HG02610 (cell line): Measurements from ENCODE around the gene LRRC8A.
"Not testable (repeated sequence)": the region's sequence is repeated elsewhere in the genome, so short reads cannot be mapped to it uniquely, and the experiment has no call there.

ENCODE experiments used
- ATAC-seq: cut with Tn5 transposase; IDR thresholded peaks from one replicate; pipeline ENCODE4 v1.9.1; 2021; ENCODE audit warnings: mild to moderate bottlenecking, moderate library complexity; ENCODE audit not compliant: unreplicated experiment

Gene LRRC8A

DNA sequence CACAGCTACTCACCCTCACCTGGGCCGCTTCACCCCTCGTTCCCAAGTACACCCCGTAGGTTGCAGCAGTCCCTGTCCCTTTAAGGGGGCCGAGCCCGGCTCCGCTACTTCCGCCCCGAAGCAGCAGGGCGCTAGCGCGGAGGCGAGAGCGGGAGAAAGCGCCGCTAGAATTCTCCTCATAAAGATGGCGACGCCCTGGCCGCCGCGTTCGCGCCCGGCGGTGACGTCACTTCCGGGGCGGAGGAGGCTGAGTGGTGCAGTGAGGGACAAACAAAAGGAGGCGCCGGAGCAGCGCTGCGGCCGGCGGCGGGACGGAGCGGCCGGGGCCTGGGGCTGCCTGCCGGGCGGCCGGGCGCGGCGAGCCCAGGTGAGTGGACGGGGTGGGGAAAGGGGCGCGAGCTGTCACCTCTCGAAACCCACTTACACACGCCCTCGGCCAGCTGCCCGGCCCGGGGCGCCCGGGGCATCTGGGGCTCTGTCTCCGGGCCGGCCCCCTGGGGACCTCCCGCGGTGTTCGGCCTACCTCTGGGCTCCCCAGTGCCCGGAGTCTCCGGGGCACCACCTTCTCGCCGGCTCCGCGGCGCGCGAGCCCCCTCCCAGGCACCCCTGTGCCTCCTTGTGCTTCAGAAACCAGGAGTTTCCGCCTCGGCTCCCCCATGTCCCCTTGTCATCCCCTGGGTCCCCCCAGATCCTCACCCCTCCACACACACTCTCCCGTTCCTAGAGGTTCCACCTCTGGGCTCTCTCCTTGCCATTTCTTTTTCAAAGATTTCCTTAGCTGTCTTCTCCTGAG is at the start of gene LRRC8A, which contains the start of gene KYAT1:
LRRC8A (plus strand) TSS at position 250 of the 793 bp plus-strand sequence. CDS start 25,032 bp downstream, outside the sequence.
KYAT1 (minus strand) TSS at position 67 of the 793 bp plus-strand sequence. CDS start 36,545 bp downstream, outside the sequence.
- ATAC-seq: peak; percentile 86

DNA sequence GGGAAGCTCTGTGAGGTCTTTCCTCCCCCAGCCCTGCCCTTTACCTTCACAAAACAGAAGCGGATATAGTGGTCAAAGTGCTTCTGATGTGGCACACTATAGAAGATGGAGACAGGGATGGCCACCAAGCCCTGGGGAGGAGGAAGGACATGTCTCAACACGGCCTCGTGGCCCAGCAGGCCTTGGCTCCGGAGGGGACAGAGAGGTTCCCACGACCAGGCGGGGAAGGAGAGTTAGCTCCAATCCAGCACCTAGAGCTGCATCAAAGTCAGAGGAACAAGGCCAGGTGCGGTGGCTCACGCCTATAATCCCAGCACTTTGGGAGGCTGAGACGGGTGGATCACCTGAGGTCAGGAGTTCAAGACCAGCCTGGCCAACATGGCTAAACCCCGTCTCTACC is 48.2 kb upstream of the LRRC8A start:
- no peak for ATAC-seq

DNA sequence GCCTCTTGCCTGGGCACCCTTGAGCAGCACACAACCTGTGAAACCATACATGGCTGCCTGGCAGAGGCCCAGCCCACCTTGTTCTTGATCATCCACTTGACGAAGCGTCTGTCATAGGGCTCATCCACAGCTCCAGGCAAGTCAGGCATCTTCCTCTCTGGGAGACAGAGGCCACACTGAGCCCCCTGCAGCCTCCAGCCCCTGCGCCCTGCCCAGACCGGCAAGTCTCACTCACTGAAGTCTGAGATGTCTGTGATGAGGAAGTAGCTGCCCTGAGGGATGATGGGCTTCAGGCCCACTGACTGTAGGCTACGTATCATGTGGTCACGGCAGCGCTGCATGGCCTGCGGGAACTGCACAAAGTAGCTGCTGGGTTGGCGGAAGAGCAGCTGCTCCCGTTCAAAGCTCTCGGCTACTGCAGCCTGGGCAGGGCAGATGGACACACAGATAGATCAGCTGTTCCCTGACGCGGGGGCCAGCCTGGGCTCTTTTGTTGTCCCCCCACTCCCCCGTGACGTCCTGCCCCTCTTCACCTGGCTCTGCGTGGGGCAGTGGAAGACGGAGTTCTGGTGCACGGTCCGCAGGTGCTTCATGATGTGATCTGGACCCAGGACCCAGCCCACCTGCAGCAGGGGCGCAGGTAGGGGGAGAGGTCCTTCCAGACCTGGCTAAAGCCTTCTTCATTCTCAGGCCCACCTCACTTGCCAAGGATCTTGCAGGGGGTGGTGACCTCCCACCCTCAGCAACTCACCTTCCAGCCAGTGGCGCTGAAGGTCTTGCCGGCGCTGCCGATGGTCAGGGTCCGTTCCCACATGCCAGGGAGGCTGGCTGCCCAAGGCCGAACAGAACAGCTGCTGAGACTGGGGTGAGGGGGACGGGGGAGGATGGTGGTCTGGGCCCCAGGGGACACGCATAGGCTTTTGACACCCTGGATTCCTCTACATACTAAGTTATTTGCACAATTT is 46.4 kb upstream of the LRRC8A start:
- no peak for ATAC-seq

DNA sequence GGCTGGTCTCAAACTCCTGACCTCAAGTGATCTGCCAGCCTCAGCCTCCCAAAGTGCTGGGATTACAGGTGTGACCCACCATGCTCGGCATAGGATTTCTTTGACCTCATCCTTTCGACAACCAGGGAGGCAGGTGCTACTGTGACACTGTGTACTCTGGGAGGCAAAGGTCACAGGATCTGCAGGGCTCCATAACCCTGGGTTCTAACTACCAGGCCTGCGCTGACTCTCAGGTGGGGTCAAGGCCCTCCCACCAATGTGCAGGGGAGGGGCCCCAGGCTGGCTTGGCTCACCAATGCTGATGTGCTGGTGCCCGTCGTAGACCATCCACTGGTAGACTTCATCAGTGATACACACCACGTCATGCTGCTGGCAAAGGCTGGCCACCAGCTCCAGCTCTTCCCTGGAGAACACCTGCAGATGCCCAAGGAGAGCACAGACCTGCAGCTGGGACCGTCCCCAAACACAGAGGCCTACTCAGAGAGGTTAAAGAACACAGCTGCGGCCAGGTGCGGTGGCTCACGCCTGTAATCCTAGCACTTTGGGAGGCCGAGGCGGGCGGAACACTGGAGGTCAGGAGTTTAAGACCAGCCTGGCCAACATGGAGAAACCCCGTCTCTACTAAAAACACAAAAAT is 45.3 kb upstream of the LRRC8A start:
- ATAC-seq: no peak

GRCh38 chr9:128838338-128838737 is 43.6 kb upstream of the LRRC8A start:
- no peak for ATAC-seq

DNA sequence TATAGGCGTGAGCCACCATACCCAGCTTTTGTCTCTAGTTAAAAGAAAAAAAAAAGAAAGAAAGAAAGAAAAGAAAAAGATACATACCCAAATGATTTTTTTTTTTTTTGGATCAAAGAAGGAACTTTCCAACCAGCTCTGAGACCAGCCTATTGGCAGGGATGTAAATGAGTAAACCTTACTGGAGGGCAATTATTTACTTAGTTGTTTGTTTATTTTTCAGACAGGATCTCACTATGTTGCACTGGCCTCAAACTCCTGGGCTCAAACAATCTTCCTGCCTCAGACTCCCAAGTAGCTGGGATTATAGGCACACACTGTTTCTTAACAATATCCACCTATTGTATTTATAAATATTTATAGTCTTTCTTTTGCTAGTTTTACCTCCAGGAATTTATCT is 41.4 kb upstream of the LRRC8A start:
- ATAC-seq: no peak

DNA sequence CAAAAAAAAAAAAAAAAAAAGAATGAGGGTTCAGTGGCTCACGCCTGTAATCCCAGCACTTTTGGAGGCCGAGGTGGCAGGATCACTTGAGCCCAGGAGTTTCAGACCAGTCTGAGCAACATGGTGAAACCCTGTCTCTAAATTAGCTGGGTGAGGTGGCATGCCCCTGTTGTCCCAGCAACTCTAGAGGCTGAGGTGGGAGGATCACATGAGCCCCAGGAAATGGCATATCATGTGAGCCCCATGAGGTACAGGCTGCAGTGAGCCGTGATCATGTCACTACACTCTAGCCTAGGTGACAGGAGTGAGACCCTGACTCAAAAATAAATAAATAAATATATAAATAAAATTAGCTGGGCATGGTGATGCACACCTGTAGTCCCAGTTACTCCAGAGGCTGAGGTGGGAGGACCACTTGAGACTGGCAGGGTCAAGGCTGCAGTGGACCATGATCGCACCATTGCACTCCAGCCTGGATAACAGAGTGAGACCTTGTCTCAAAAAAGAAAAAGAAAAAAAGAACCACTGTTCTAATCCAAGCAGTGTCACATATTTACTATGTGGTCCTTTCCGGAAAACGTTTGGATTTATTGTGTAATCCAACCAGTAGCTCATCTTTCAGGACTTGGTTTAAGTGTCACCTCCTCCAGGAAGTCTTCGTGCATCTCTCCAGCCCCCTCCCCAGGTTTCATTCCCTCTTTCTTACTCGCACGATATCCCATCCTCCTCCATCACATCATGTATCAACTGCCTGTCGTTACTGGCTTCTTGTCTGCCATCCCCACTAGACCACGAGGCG is 40.0 kb upstream of the LRRC8A start:
- ATAC-seq: no peak

DNA sequence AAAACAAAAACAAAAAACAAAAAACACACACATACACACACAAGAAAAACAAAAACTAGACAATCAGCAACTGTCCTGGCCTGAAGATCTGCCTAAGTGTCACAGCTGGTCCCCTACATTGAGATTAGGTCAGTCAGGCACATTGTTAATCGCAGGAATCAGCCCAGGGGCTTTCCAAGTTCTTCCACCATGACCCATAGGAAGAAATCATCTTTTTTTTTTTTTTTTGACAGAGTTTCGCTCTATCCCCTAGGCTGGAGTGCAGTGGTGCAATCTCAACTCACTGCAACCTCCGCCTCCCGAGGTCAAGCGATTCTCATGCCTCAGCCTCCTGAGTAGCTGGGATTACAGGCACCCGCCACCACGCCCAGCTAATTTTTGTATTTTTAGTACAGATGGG is 38.8 kb upstream of the LRRC8A start:
- ATAC-seq: not testable (repeated sequence)

- no peak for ATAC-seq
These were observed 36.6 kb upstream of the LRRC8A start for GRCh38 chr9:128845186-128845931.

DNA sequence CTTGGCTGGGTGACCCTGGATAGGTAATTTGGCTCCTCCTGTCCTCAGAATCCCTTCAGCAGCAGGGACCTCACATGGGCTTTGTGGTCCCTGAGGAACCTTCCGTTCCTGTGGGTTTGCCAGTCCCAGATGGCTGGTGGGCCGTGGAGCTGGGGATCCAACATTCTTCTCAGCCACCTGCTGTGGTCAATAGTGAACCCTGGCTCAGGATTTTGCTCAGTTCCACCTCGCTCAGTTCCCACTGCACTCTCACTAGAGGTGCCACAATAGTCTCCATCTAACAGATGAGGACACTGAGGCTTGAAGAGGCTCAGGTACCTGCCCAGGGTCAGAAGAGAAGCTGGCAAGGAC is 35.3 kb upstream of the LRRC8A start:
- ATAC-seq: no peak

DNA sequence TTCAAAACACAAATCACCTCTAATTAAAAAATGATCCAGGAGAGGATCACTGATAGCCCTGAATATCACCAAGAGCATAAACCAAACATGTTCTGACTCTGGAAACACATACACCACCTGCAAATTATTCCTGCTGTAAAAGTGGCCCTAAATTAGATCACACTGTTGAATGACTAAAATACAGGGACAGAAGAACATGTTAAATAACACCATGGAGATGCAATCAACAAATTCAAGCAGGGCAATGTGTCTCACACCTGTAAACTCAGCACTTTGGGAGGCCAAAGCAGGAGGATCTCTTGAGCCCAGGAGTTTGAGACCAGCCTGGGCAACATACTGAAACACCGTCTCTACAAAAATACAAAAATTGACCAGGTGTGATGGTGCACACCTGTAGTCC is 34.1 kb upstream of the LRRC8A start:
- ATAC-seq: no peak

DNA sequence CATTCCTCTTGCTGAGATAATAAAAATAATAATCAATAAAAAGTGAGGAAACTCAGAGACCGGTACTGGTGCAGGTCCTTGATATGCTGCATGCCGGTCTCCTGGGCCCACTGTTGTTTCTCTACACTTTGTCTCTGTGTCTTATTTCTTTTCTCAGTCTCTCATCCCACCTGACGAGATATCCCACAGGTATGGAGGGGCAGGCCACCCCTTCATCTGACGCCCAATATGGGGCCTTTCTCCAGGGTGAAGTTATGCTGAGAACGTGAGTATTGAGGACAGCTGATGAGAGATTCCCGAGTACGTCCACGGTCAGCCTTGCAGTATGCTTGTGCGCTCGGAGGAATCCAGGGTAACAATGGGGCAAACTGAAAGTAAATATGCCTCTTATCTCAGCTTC is 30.9 kb upstream of the LRRC8A start:
- not testable (repeated sequence) for ATAC-seq

- ATAC-seq: not testable (repeated sequence)
These were observed 29.9 kb upstream of the LRRC8A start for GRCh38 chr9:128851779-128852600.

GRCh38 chr9:128852646-128853045 is 29.3 kb upstream of the LRRC8A start:
- ATAC-seq: not testable (repeated sequence)

GRCh38 chr9:128854454-128854853 is 27.5 kb upstream of the LRRC8A start:
- not testable (repeated sequence) for ATAC-seq

DNA sequence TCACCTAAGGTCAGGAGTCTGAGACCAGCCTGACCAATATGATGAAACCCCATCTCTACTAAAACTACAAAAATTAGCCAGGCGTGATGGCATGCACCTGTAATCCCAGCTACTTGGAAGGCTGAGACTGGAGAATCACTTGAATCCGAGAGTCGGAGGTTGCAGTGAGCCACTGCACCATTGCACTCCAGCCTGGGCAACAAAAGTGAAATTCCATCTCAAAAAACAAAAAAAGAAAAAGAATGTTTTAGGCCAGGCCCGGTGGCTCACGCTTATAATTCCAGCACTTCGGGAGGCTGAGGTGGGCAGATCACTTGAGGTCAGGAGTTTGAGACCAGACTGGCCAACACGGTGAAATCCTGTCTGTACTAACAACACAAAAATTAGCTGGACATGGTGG is 23.5 kb upstream of the LRRC8A start:
- ATAC-seq: not testable (repeated sequence)

- no peak for ATAC-seq
These were observed 21.0 kb upstream of the LRRC8A start for GRCh38 chr9:128860937-128861336.

DNA sequence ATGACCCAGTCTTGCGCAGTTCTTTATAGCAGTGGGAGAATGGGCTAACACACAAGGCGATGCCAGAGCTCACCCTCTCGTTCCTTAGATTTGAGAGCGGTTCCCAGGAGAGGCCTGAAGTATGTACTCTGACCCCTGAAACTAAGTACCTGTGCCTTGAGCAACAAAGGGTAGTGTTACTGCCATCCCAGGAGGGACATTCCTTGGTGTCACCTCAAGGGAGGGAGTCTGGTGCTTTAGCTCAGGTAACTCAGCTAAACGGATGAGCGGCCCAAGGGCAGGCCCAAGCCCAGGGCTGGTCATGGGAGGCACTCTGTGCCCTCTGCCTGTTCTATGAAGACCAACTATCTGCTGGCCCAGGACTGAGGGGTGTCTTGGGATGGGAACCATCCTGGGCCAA is 20.4 kb upstream of the LRRC8A start:
- ATAC-seq: no peak

DNA sequence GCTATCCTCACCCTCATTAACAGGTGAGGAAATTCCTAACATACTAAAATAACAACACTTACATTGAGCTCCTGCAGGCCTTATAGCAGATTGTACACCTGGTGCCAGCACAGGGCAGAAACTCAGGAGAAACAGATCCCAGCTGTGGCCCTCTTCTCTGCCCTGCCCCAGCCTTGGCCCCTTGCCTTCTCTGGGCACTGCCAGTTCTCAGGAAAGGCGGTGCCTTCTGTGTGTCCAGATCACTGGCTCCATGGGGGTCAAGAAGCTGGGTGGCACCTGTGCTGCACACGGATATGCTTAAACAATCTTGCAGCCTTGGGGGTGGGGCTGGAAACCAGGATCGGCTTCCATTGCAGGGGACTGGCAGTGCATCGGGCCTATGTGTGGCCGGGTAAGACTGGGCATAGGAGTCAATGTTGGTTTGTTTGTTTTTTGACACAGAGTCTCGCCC is 19.5 kb upstream of the LRRC8A start:
- no peak for ATAC-seq
